ENCODE results near the gene CHCHD3.

Gene CHCHD3

DNA sequence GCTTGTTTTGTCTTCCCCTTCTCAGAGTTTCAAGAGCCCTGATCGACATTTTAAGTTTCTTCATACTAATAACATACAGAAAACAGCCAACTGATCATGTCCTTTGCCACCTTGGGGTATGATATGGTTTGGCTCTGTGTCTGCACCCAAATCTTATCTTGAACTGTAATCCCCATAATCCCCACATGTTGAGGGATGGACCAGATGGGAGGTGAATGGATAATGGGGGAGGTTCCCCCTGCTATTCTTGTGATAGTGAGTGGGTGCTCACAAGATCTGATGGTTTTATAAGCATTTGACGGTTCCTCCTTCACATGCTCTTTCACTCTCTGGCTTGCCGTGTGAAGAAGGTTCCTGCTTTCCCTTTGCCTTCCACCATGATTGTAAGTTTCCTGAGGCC is 190.3 kb downstream of the CHCHD3 start:
- intact Hi-C loops (cut with DNase I), result no loop called here
- no peak for DNase-seq

DNA sequence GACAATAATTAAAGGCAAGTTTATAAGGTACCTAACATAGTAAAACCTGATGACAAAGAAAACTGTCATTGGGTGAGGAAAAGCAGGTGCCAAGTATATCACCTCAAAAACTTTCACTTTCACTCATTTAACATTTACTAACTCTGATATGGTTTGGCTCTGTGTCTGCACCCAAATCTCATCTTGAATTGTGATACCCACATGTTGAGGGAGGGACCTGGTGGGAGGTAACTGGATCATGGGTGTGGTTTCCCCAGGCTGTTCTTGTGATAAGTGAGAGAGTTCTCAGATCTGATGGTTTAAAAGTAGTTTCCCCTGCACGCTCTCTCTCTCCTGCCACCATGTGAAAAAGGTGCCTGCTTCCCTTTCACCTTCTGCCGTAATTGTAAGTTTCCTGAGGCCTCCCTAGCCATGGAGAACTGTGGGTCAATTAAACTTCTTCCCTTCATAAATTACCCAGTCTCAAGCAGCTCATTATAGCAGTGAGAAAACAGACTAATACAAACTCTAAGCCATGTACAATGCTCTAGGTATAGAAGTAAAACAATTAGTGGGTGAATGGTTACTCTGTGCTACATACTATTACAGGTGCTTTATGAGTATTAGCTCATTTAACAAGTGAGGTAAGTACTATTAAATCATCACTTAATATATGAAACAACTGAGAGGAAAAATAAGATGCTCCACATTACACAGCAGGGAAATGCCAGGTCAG is 199.0 kb downstream of the CHCHD3 start:
- no peak for DNase-seq
- intact Hi-C loops (cut with DNase I), result no loop called here

GRCh38 chr7:132881317-132881716 is 200.6 kb downstream of the CHCHD3 start:
- no peak for DNase-seq
- intact Hi-C loops (cut with DNase I), result no loop called here

GRCh38 chr7:132879579-132879978 is 202.3 kb downstream of the CHCHD3 start:
- no peak for DNase-seq

DNA sequence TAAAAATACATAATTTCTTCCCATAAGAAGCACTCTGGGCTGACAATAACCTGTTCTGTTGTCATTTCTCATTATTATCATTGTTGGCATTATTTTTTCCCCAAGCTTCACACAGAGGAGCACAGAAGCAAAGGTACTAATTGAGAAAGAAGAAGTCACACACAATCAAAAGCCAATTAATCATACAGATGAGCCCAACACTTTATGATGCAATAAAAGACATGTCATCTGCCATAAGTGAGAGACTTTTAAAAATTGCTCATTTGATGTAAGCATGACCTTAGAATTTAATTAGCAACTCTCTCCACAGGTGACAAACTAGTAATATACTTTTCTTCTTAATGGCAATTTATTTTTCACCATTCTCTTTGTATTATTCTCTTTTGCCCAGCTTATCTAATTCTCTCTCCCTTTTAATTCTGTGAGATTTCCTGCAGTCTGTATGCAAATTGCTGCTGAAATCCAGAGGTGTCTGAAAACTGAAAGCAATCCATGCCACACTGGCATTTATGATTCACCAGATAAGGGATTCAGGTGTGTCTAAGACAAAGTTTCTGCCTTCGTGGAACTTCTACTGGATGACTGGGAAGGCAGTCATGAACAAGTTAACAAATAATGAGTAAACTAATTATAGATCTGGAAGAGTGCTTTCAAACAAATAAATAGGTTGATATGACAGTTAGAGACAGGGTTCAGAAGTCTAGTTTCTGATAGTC is 203.5 kb downstream of the CHCHD3 start:
- no peak for DNase-seq
- intact Hi-C loops (cut with DNase I), result no loop called here

More at GRCh38 chr7:132879579-132879978, 202.3 kb downstream of the CHCHD3 start:
- intact Hi-C loops (cut with DNase I), result no loop called here

- intact Hi-C loops (cut with DNase I), result no loop called here
- no peak for DNase-seq
These were observed 204.3 kb downstream of the CHCHD3 start for GRCh38 chr7:132877573-132877972.

- no peak for DNase-seq
- intact Hi-C loops (cut with DNase I), result no loop called here
These were observed 205.3 kb downstream of the CHCHD3 start for GRCh38 chr7:132876576-132876975.

DNA sequence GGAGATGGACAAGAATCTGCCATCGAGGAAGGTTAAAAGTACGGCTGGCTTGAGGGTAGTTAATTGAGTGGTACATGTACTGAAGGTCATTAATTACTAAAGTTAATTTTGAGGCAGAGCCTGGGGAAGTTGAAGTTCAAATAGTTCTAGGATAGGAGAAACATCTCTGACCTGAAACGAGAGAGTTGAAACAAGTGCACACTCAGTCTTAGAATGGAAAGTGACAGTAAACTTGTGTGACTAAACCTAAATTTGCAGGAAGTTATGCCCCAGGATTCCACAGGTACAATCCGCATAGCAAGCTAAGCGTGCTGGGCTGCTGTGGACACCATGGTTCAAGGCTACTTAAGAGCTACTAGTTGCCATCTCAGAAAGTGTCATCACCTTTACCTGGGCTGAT is 209.9 kb downstream of the CHCHD3 start:
- intact Hi-C loops (cut with DNase I), result no loop called here

GRCh38 chr7:132871419-132871818 is 210.5 kb downstream of the CHCHD3 start:
- intact Hi-C loops (cut with DNase I), result no loop called here

More for the DNA sequence above, 209.9 kb downstream of the CHCHD3 start:
- no peak for DNase-seq

GRCh38 chr7:132869166-132869861 is 212.6 kb downstream of the CHCHD3 start:
- DNase-seq, result no peak
- intact Hi-C loops (cut with DNase I), result no loop called here

More at GRCh38 chr7:132871419-132871818, 210.5 kb downstream of the CHCHD3 start:
- no peak for DNase-seq

GRCh38 chr7:132866551-132866950 is 215.3 kb downstream of the CHCHD3 start:
- intact Hi-C loops (cut with DNase I), result no loop called here
- DNase-seq, result no peak

DNA sequence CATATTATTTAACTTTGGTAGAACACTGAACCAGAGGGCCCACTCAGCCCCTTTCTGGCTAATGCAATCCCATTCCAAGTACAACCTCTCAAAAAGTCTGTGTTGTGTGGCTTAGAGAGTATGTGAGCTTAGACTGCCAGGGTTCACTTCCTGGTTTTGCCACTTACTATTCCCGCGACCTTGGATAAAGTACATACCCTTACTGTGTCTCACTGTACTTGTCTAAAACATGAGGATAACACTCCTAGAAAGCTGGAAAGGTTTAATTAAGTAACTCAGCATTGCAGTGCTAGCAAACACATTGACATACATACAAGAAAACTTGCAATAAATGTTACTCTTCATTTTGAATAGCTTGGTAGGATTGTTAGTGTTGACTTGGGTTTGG is 215.8 kb downstream of the CHCHD3 start:
- no peak for DNase-seq
- intact Hi-C loops (cut with DNase I), result no loop called here

GRCh38 chr7:132865366-132866143 is 216.3 kb downstream of the CHCHD3 start:
- intact Hi-C loops (cut with DNase I), result no loop called here
- DNase-seq, result no peak

DNA sequence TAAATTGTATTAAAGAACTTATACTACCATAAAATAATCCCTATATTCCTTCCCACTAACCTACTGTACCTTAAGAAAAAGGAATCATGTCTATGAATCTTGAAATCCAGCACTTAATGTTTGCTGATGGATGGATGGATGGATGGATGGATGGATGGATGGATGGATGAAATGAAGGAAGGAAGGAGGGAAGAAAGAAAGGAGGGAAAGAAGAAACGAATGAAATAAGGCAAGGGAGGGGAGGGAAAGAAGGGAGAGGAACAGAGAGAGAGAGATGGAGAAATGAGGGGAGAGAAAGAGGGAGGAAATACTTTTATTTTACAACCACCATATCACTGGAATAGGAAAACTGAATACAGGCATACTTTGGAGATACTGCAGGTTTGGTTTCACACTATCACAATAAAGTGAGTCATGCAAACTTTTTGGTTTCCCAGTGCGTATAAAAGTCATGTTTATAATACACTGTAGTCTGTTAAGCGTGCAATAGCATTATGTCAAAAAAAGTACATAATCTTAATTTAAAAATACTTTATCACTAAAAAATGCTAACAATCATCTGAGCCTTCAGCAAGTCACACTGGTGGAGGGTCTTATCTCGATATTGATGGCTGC is 219.8 kb downstream of the CHCHD3 start:
- intact Hi-C loops (cut with DNase I), result no loop called here
- no peak for DNase-seq

DNA sequence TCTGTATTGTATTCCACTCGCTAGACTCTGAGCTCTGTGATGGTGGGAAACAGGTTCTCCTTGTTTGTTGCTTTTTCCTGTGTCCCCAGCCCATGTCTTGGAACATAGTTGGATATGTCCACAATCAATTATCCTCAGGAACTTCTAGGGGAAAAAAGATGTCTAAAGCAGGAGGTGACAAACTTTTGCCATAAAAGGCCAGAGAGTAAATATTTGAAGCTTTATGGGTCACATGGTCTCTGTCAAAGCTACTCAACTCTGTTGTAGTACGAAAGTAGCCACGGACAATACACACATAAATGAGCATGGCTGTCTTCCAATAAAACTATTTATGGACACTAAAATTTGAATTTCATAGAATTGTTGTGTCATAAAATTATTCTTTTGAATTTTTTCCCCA is 220.5 kb downstream of the CHCHD3 start:
- DNase-seq, result no peak
- intact Hi-C loops (cut with DNase I), result no loop called here

- intact Hi-C loops (cut with DNase I), result no loop called here
These were observed 222.7 kb downstream of the CHCHD3 start for GRCh38 chr7:132859199-132859598.

DNA sequence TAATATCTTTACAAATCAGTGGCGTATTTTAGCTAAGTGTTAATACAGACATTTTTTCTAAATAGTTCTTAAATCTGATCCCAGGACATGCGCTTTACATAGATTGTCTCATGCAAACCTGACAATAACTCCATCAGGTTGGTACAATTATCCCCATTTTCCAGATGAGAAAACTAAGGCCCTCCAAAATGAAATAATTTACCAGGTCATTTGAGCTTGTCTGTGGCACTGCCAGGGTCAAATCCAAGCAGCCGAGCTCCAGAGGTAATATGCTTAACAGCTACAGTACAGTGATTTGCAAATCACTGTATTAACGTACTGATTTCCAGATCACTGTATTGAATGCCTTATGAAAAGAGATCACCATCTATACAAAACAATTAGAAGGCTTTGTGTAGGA is 223.1 kb downstream of the CHCHD3 start:
- intact Hi-C loops (cut with DNase I), result no loop called here
- DNase-seq, result no peak

More at GRCh38 chr7:132859199-132859598, 222.7 kb downstream of the CHCHD3 start:
- no peak for DNase-seq

- no peak for DNase-seq
- intact Hi-C loops (cut with DNase I), result no loop called here
These were observed 223.6 kb downstream of the CHCHD3 start for GRCh38 chr7:132858251-132858650.

DNA sequence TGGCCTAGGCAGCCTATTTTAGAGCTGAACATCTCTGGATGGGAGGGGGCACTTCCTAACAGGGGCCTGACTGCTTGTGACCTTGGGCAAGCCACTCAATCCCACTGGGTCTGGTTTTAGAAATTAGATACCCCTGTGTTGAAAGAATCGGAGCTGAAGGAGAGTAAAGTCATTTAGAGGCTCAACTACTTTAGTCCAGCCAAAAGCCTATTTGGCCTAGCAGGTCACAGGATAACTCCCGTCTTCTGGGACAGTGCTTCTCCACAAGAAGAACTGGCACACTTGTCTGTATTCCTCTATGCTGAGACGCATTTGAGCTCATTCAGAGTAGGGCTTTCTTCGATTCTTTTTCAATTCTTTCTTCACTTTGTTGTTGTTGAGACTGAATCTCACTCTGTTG is 224.2 kb downstream of the CHCHD3 start:
- no peak for DNase-seq
- intact Hi-C loops (cut with DNase I), result no loop called here
